HG02759 (cell line): ENCODE results near the gene GLB1L2.
"Not testable (repeated sequence)": the region's sequence is repeated elsewhere in the genome, so short reads cannot be mapped to it uniquely, and the experiment has no call there.

Source experiments
- ATAC-seq: cut with Tn5 transposase; IDR thresholded peaks from one replicate; pipeline ENCODE4 v1.9.1; 2021; ENCODE audit warnings: mild to moderate bottlenecking, moderate library complexity; ENCODE audit not compliant: unreplicated experiment

The GLB1L2 gene

DNA sequence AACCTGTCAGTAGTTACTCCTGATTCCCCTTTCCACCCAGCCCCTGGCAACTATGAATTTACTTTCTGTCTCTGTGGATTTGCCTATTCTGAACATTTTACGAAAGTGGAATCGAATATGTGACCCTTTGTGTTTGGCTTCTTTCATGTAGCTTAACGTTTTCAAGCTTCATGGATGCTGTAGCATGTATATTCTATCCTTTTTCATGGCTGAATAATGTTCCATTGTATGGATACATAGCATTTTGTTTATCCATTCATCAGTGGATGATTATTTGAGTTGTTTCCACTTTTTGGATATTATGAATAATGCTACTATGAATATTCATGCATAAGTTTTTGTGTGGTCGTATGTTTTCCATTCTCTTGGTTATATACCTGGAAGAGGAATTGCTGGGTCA is 9.2 kb upstream of the GLB1L2 start:
- ATAC-seq, result no peak

DNA sequence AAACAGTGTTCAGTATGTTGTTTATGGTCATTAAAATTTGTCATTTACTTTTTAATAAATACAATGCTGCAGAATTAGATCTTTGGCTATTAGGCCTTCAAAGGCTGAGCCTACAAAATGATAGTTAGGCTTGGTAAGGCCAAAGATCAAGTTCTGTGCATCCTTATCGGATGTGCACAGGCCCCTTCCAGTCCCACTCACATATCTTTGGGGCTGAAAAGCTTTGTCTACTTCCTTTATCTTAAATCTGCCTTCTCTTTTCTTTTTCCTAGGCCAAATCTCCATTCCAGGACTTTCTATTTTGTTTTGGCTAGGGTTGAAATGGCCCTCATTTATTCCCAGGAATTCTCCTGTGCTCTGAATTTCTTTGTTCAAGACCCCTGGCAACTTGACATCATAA is 3.4 kb upstream of the GLB1L2 start:
- no peak for ATAC-seq

DNA sequence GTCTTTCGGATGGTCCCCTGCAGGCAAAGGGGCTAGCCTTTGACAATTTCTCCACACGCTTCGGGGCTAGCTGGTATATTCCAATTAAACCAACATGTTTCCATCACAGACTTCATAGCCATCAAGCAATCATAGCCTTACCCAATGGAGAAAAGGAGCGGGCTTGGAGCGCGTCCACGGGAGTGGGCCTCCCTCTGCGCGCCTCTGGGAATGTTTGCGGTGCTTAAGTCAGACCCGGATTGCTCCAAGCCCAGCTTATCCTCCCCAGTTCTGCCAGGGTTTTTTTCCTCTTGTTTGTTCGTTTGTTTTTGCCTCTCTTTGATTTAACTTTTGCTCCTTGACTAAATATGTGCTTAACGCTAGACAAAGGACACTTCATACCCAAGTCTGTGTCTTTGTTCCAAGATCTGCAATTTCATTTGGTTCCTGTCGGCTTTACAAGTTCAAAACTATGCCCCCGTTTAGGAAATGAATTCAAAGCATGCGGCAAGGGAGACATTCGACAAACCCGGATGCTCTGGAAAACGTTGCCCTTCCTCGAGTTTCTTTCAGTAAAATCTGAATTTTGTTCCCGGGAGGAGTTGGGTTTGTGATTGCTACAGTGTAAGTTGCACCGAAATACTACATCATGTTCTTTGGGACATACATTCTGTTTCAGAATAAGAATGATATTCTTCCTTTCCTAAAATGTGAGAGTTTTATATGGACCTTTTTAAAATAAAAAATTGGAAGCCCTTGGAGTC is 1.0 kb upstream of the GLB1L2 start:
- ATAC-seq, result no peak

DNA sequence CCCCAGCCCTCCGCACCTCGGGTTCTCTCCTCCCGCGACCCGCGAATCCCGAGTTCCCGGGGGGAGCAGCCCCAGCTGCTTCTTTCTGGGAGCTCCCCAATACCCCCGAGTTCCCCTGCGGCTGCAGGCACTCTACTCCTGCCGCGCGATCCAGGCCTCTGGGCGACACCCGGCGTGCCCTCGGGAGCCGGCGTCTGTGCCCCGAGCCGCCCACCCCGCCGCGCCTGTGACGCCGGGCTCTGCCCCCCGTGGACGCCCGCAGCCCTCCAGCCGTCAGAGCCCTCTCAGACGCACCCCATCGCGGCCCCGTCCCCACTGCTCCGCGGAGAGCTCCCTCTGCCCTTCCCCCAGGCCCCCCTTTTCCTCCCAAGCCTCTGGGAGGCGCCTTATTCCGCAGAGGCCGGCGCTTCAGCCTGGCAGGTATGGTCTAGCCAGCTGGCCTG is 422 bp downstream of the GLB1L2 start:
- peak; percentile 36 for ATAC-seq

DNA sequence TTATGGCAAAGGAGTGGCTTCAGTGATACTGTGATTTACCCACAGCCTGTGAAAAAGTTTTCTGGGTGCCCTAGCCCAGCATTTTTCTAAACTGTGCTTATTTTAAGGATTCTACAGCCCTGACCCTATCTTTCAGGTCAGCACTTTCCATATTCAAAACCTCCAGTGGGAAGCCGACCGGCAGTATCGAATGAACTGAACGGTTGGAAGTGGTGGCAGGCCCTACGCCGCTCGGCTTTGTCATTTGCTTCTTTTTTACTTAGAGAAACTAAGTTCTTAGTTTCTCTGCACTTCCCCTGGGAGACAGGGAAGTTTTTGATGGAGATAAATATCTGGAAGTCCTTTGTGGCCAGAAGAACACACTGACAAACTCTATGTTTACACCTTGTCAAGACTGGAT is 994 bp downstream of the GLB1L2 start:
- no peak for ATAC-seq

DNA sequence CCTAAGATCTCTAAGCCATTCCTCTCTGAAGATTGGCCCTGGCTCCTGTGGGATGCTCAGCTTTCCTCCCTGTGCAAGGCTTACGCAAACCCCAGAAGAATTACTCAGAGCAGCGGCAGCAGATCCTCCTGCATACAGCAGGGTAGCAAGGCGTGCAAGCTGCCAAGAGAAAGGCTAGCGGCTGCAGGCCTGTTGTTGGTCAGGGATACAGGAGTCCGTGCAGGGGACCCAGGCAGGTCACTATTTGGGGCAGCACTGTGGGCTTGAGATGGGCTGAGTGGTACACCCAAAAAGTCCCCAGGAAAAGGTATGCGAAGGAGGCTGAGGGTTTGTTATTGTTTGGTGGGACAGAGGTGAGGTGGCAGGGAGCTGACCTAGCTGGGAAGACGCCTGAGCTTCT is 1.5 kb downstream of the GLB1L2 start:
- ATAC-seq, result no peak

DNA sequence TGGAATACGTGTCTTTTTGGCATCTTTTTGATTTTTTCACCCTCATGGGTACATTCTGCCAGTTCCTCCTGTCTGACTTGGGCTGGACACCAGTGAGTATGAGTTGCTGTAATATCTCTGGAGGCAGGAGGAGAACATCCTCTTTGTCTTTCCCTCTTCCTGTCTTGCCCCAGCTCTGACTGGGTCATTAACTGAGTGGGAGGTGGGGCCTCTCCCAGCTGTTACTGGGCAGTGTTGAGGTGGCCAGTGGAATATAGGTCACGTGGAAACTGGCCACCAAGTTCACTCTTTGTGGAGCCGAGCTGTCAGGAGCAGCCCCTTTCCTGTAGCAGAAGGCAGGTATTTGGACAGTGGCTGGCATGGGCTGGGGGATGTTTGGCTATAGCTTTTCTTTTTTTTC is 2.2 kb downstream of the GLB1L2 start:
- no peak for ATAC-seq

DNA sequence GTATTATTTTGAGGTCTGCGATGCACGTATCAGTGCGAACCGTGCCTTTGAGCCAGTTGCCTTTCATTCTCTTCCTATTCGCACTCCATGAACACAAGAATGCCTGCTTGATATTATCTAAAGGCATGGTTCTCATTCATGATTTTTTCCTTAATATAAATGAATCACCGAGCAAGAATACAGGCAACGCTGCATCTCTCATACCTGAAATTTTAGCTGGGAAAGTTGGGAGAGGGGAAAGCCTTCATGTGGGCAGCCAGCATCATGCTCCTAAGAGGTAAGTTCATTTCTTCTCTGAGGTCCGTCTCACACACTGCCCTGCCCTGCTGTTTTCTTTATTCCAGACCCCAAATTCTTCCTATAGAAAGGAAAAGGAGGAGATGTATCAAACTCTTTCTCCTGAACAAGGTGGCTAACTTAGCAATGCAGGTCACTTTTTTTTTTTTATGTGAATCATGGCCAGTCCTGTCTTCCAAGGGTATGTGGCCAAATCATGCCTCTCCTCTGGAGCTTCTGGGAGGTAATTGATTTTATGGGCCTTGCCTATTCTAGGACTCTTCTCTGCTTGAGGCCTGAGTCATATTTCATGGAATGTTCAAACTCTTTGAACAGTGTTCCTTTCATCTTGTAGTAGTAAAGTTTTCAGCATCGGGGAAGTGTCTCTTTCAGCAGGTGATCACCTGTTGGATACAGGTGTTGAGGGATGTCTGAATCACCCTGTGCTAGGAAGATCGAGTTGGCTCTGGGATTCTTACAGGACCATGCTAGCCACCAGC is 3.2 kb downstream of the GLB1L2 start:
- ATAC-seq, result no peak

DNA sequence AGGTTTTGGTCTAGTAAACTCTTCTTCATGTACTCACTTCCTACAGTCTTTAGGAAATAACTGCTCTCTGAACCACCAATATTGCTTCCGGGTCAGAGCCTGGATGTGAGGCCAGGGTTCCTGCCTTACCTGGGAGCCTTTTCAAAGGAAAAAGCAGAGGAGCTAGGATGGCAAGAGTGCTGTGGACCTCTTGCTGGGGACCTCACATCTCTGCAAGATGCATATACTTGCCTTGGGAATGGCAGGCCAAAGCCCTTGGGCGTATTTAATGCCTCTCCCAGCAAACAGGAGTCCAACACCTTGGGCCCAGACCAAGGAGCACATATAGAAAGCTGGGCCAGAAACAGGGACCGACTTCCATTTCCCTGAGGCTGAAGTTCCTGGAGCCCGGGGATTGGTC is 5.3 kb downstream of the GLB1L2 start:
- no peak for ATAC-seq

DNA sequence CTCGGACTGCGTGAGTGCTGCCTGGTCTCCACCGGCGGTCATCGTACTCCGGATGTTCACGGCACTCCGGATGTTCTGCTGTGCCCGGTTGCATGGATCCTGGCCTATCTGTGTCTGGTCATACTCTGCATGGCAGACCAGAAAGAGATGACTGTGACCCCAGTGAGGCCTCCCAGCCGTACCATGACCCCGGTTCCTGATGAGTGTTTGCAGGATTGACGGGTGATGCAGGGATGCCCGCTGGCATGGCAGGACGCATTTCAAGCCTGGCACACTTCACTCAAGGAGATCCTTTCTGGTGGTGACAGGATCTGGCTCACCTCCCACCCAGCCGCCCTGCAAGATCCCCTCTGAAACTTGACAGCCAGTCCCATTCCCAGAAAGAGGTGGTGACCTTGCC is 6.3 kb downstream of the GLB1L2 start:
- no peak for ATAC-seq

DNA sequence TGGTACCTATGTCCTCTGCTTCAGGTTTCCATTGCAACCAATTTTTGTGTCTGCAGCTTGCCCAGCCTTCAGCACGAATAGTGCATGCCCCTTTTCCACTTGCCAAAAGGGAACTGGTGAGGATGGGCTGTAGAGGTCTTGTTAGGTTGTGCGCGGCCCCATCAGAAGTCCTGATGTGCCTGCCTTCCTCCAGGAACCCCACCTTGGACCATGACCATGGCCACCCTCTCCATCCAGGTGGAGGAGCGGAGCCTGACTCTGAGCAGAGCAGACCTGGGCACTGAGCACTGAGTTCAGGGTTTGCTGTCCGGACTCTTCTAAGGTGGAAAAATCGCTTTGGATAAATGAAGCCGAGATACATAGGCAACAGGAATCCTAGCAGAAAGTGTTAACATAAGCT is 6.9 kb downstream of the GLB1L2 start:
- ATAC-seq, result no peak

DNA sequence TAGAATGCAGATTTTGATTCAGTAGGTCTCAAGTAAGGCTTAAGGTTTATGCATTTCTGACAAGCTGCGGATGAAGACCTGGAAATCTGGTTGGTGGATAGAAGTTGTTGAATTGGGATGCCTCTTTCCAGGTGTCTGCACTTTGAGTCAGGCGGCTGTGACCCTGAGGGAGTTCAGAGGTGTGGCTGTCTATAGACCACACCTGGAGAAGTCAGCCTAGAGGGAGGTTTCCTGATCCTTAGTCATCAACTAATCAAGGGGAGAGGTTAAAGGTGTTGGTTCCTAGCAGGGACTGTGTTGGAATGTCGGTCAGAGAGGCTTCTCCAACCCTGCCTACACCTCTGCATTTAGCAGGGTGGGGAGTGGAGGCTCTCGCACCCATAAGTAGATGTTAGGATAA is 8.0 kb downstream of the GLB1L2 start:
- ATAC-seq, result no peak

DNA sequence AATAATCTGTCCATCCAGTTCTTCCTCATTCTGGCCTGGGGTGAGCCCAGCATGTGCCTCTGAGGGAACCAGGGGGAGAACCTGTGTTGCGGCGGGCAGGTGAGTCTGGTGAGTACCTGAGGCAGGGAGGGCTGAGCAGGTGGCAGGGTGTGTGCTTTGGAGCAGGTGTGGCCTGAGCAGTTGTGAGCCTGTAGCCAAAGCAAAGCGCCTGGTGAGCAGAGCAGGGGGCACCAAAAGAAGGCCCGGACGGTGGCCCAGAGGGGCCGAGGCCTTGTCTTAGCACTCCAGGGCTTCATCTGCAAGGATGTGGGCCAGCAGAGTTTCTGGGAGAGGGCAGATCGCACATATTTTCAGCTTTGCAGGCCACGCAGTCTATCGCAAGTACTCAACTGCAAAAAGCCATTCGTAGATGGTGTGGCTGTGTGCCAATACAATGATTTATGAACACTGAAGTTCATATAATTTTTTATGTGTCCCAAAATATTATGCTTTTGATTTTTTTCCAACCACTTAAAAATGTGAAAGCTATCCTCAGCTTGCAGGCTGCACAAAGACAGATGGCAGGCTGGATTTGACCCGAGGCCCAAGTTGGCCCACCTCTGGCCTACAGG is 8.7 kb downstream of the GLB1L2 start:
- ATAC-seq, result no peak

DNA sequence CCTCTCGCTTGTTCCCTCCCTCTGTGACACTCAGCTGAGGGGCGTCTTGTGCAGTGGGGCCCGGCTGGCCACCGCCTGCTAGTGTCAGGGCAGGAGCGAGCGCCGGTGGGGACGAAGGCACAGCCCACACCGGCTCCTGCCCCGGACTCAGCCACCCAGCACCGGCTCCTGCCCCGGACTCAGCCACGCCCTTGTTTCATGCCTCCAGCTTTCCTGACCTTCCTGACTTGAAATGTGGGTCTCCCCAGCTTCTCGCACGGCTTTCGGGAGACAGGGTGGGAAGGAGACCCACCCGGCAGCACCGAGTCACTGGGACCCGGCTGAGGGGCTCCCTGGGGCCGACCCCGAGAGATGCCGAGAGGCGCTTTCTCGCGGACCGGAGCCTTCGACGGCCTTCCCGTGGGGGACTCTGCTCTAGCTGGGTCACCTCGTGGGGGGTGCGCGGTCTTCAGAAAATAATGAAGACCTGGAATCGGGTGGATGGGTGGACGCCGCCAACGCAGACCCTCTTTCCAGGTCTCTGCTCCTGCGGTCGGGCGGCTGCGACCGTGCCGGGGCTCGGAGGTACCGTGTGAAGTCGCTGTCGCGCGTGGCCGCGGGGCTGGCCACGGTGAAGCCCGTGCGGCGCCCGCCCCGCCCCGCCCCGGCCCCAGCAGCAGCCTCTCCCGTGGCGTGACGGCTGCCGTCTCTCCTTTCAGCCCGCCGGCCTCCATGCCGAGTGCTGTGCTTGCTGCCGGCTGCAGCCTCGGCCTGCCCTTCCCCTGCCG is 10.2 kb downstream of the GLB1L2 start:
- no peak for ATAC-seq

DNA sequence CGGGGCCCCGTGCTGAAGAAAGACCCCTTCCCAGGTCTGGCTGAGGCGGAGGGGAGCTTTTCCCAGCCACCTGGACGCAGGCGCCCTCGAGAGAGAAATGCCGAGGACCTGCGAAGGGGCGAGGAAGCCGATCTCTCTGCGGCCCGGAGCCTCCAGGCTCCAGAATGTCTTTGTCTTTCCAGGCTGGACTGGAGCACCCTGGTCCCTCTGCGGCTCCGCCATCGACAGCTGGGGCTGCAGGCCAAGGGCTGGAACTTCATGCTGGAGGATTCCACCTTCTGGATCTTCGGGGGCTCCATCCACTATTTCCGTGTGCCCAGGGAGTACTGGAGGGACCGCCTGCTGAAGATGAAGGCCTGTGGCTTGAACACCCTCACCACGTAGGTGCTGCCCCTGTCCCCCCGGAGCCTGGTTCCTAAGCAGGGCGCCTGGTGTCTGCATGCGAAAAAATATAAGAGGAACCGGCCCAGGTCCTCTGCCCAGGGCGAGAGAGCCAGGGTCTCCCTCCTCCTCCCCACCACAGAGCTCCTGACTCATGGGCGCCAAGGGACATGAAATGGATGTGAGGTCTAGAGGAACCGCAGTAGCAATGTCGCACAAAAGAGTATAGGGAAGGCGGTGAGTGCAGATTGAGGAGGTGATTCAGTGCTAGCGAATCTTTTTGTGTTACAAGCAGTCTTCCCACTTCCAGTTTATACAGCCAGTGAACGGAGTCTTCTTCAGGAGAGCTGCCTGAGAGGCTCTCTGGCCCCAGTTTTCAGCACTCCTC is 11.0 kb downstream of the GLB1L2 start:
- no peak for ATAC-seq

DNA sequence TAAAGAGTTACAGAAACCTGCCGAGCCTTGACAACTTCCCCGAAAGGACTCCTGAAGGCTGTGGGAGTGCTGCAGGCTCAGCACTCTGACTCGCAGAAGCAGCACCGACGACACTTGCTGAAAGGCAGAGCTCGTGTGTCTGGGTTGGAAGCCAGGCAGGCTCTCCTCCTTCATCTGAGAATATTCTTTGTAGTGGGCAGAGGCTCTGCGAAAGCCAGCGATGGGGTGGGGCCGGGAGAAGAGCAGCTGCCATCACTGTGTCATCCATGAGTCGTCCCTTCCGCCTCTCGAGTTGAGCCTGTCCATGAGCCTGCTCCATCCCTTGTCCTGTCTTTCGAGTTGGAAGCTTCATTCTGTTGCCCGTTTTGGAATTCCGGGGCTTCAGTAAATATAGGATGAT is 11.9 kb downstream of the GLB1L2 start:
- ATAC-seq, result no peak

DNA sequence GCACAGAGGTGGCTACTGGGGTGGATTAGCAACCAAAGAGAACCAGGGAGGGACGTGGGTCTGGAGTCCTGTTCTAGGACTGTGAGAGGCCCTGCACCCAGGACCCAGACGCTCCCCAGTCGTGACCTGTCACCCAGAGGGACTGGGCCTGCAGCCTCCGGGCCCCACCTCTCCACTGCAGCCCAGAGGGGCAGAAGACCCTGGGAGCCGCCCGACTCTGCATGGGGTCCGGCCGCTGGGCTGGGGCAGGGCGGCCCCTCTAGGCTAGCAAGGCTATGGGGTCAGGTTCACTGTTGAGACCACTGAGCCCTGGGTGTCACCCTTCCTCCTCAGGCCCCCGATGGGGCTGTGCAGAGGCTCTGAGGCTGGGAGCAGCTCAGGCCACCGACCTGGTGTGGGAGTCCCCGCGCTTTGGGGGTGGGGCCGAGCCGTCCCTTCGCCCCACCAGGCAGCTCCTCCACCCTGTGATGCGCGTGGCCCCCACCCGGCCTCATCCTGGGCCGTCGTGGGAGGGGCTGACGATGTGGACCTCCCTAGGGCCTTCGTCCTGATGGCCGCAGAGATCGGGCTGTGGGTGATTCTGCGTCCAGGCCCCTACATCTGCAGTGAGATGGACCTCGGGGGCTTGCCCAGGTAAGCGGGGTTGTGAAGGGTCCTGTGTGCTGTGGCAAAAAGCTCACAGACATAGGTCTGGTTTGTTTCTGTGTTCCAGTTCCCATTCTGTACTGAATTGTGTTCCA is 12.9 kb downstream of the GLB1L2 start:
- ATAC-seq, result not testable (repeated sequence)

DNA sequence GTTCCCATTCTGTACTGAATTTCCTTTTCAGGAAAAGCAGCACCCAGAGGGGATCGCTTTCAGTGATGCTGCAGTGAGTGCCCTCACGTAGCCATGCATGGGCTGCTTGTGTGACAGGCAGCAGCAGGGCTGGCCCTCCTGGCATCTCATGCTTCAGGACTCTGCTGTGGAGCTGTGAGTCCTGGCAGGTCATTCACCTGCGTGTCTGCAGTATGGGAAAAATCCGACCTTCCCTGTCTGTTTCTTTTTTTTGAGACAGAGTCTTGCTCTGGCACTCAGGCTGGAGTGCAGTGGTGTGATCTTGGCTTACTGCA is 13.4 kb downstream of the GLB1L2 start:
- ATAC-seq, result no peak

DNA sequence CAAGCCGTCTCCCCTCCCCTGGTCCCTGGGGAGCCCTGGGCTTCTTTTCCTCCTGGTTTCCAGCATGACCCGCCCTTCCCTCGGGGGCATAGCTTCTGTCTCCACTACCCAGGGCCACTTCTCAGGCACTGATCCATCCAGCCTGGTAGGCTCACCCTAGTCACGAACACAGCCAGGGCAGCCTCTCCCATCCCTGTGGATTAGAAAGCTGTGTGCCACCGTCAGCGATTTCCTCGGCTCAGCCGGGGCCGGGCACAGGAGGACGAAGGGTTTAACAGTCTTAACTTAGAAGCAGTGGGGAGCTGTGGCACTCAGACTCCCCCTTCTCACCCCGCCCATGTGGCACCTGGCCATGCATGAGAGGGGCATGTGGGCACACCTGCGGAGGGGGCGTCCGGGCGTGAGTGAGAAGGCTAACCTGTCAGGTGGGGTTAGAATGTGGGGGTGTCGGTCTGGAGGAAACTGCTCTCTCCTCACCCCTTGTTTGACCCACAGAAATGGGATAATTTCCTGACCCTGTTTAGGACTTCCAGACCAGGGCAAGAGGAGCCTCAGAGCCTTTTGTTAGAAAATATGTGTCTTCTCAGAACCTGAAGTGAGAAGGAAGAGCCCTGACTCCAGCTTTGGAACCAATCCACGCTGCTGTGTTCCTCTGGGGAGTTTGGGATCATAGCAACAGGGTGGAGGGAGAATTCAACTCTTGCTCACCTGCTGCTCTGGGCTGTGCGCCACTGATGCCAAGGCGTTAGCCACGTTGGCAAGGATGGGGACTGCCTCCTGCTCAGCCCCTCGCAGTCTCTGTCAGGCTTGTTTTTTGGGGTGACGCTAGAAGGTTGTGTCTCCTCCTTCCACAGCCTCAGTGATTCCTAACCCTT is 14.6 kb downstream of the GLB1L2 start:
- no peak for ATAC-seq
